GM12892 (cell line): Measurements from ENCODE around the gene WDR4.

Source experiments
- POLR2A ChIP-seq: IDR thresholded peaks from 2 replicates; pipeline ENCODE4 v1.6.1; 2011; ENCODE audit warnings: low read depth, low read length, control low read depth
- POLR2AphosphoS5 ChIP-seq: IDR thresholded peaks from 2 replicates; pipeline ENCODE4 v1.6.1; 2011; ENCODE audit warnings: low read depth, low read length, control low read depth
- TAF1 ChIP-seq: IDR thresholded peaks from 2 replicates; pipeline ENCODE4 v1.6.1; 2011; ENCODE audit warnings: low read depth, mild to moderate bottlenecking, control low read depth, low read length, borderline replicate concordance

- TF ChIP-seq POLR2AphosphoS5, result no peak
- TF ChIP-seq TAF1, result no peak
- no peak for TF ChIP-seq POLR2A
Measured at GRCh38 chr21:42861311-42861847, 18.0 kb downstream of the WDR4 start.
